DND-41 (cell line): ENCODE results near the gene DENND6B.
"Not testable (repeated sequence)": the region's sequence is repeated elsewhere in the genome, so short reads cannot be mapped to it uniquely, and the experiment has no call there.

Experiments used
- ATAC-seq: fragments of 200-7000 bp; cut with Tn5 transposase; 3 replicates; pipeline ENCODE4 v1.9.1; 2021; ENCODE audit warnings: low read depth; ENCODE audit not compliant: insufficient read depth
- DNase-seq: peaks from one replicate; pipeline ENCODE4 v3.0.0-alpha.2; 2020
- H2AFZ ChIP-seq: 2 replicates; pipeline ENCODE4 v1.6.0; 2012; ENCODE audit warnings: low read depth, low read length
- H3K27ac ChIP-seq: 2 replicates; pipeline ENCODE4 v1.5.1; 2012; ENCODE audit warnings: low read length, inconsistent platforms
- H3K27me3 ChIP-seq: fragments of 200-600 bp; sonication (generic); 2 replicates; pipeline ENCODE4 v1.6.0; 2012; ENCODE audit warnings: low read length, mild to moderate bottlenecking, inconsistent platforms; ENCODE audit not compliant: insufficient read depth, poor library complexity
- H3K36me3 ChIP-seq: 2 replicates; pipeline ENCODE4 v1.5.1; 2012; ENCODE audit warnings: low read length, inconsistent platforms; ENCODE audit not compliant: insufficient read depth
- H3K4me1 ChIP-seq: 2 replicates; pipeline ENCODE4 v1.5.1; 2012; ENCODE audit warnings: mild to moderate bottlenecking, low read length; ENCODE audit not compliant: insufficient read depth
- H3K4me2 ChIP-seq: 2 replicates; pipeline ENCODE4 v1.6.0; 2012; ENCODE audit warnings: mild to moderate bottlenecking, moderate library complexity, low read length, inconsistent platforms; ENCODE audit not compliant: insufficient read depth
- H3K4me3 ChIP-seq, 2 experiments: fragments of 200-600 bp in 1 of 2; shearing (Covaris generic) in 1 of 2; 2 replicates each; pipeline ENCODE4 v1.5.1; 2012 to 2016; ENCODE audit warnings: inconsistent platforms in 2 of 2, low read length in 2 of 2, mild to moderate bottlenecking in 2 of 2, low read depth in 1 of 2, moderate library complexity in 1 of 2
- H3K79me2 ChIP-seq: 2 replicates; pipeline ENCODE4 v1.6.0; 2012; ENCODE audit warnings: low read length, inconsistent platforms; ENCODE audit not compliant: insufficient read depth
- H3K9ac ChIP-seq: 2 replicates; pipeline ENCODE4 v1.6.0; 2012; ENCODE audit warnings: low read depth, mild to moderate bottlenecking, inconsistent platforms, low read length, moderate library complexity
- H3K9me3 ChIP-seq: 2 replicates; pipeline ENCODE4 v1.5.1; 2012; ENCODE audit warnings: low read length, moderate library complexity, mild to moderate bottlenecking, inconsistent platforms; ENCODE audit not compliant: insufficient read depth, severe bottlenecking
- H4K20me1 ChIP-seq: 2 replicates; pipeline ENCODE4 v1.6.0; 2012; ENCODE audit warnings: low read length; ENCODE audit not compliant: insufficient read depth
- CTCF ChIP-seq: IDR thresholded peaks from 2 replicates; pipeline ENCODE4 v1.5.1; 2012; ENCODE audit warnings: borderline replicate concordance, low read length, moderate library complexity, mild to moderate bottlenecking; ENCODE audit not compliant: poor library complexity, severe bottlenecking; ENCODE audit errors: extremely low read depth
- EZH2 ChIP-seq: IDR thresholded peaks from 3 replicates; pipeline ENCODE4 v1.6.1; 2012; ENCODE audit warnings: borderline replicate concordance, low read depth, mild to moderate bottlenecking, moderate library complexity, low read length, inconsistent platforms; ENCODE audit not compliant: severe bottlenecking

Gene DENND6B

GRCh38 chr22:50367778-50368500, 41.1 kb upstream of the DENND6B start:
- Histone ChIP-seq H3K27ac (no peak overlapping the region), H3K79me2 (peaks cover 72% of the 10 kb centered on the region), H3K27me3 (no peaks in the 10 kb centered on the region), H2AFZ (no peak overlapping the region), H3K9ac (no peak overlapping the region), H3K4me1 (no peaks in the 10 kb centered on the region), H3K4me2 (no peak overlapping the region), H3K36me3 (peaks cover 40% of the 10 kb centered on the region), H3K9me3 (no peaks in the 10 kb centered on the region), H3K4me3 (no peak overlapping the region), H4K20me1 (peaks cover 39% of the 10 kb centered on the region)
- no peak for DNase-seq
- TF ChIP-seq EZH2 (no peak), CTCF (no peak)
- no peak for ATAC-seq

GRCh38 chr22:50363803-50364194, 37.0 kb upstream of the DENND6B start:
- not testable (repeated sequence) for H2AFZ ChIP-seq, H3K4me1 ChIP-seq, H3K9me3 ChIP-seq, H3K4me3 ChIP-seq, H3K27ac ChIP-seq, ATAC-seq, H3K4me2 ChIP-seq, H3K9ac ChIP-seq, H3K27me3 ChIP-seq, DNase-seq
- Histone ChIP-seq H3K36me3 (peaks cover 37% of the 10 kb centered on the region), H4K20me1 (peaks cover 65% of the 10 kb centered on the region), H3K79me2 (peaks cover 93% of the 10 kb centered on the region)

GRCh38 chr22:50363166-50363802, 36.5 kb upstream of the DENND6B start:
- Histone ChIP-seq H2AFZ (no peak overlapping the region), H3K27ac (no peak overlapping the region), H3K4me2 (no peak overlapping the region), H3K27me3 (no peaks in the 10 kb centered on the region), H4K20me1 (peaks cover 66% of the 10 kb centered on the region), H3K79me2 (peaks cover 94% of the 10 kb centered on the region), H3K9ac (no peak overlapping the region), H3K4me3 (no peak overlapping the region), H3K36me3 (peaks cover 36% of the 10 kb centered on the region), H3K4me1 (no peaks in the 10 kb centered on the region), H3K9me3 (no peaks in the 10 kb centered on the region)
- ATAC-seq: no peak; the same call in 2 of the 3 replicates
- TF ChIP-seq CTCF (no peak), EZH2 (no peak)
- no peak for DNase-seq

- Histone ChIP-seq H3K4me1 (no peaks in the 10 kb centered on the region), H3K9me3 (no peaks in the 10 kb centered on the region), H2AFZ (no peak overlapping the region), H4K20me1 (peaks cover 60% of the 10 kb centered on the region), H3K36me3 (peaks cover 26% of the 10 kb centered on the region), H3K27ac (no peak overlapping the region), H3K4me3 (no peak overlapping the region), H3K27me3 (no peaks in the 10 kb centered on the region), H3K4me2 (no peak overlapping the region), H3K79me2 (peaks cover 95% of the 10 kb centered on the region), H3K9ac (no peak overlapping the region)
- no peak for TF ChIP-seq EZH2
- TF ChIP-seq CTCF: no peak
- ATAC-seq (no peak), DNase-seq (no peak)
Measured at GRCh38 chr22:50361688-50362087, 34.9 kb upstream of the DENND6B start.
